ENCODE data around the gene MRE11. TPM values are rescaled to one million over a fixed set of nuclear protein-coding genes. Genes with fewer than 3 reads are reported as not detected.

The MRE11 gene
- total and polyA plus RNA-seq, 10 of the 15 experiments (the other 5 are each of a cell fraction or from before 2014, with no cell fraction given): 16.2 to 39.2 (median 26.9) TPM

GRCh38 chr11:94493281-94494125 is at the start of gene MRE11, which contains the start of gene ANKRD49 (continued):
- peak; percentile 66 for TF ChIP-seq KLF5 (IDR thresholded peaks at IDR 0.05; ENCODE audit: partially characterized antibody)
- TF ChIP-seq USF2 (IDR thresholded peaks at IDR 0.05; ENCODE audit: borderline replicate concordance, low read depth, low read length): no peak
- TF ChIP-seq ESRRA (IDR thresholded peaks at IDR 0.05; ENCODE audit: low read length): no peak
- no peak for TF ChIP-seq TBL1XR1 (IDR thresholded peaks at IDR 0.05; ENCODE audit: low read depth, low read length)
- TF ChIP-seq IRF4 (IDR thresholded peaks at IDR 0.05; ENCODE audit: low read depth, low read length): 0 out of 2 replicates have a peak, but pooled peaks have one; percentile 4
- no peak; the same call in 1 of the 2 replicates for TF ChIP-seq IRF3 (IDR thresholded peaks at IDR 0.05)
- peak; percentile 26; the same call in 1 of the 2 replicates for TF ChIP-seq CREM (IDR thresholded peaks at IDR 0.05; ENCODE audit: low read depth)
- no peak for TF ChIP-seq EED (IDR thresholded peaks at IDR 0.05; ENCODE audit: low read depth)
- TF ChIP-seq POLR2A (IDR thresholded peaks at IDR 0.05; ENCODE audit: low read depth, low read length): peak; percentile 86
- TF ChIP-seq CBX3 (IDR thresholded peaks at IDR 0.05; ENCODE audit: borderline replicate concordance, low read depth): no peak
- no peak for TF ChIP-seq NFXL1 (IDR thresholded peaks at IDR 0.05; ENCODE audit: borderline replicate concordance)
- no peak for TF ChIP-seq ZNF622 (IDR thresholded peaks at IDR 0.05)
- no peak for TF ChIP-seq GABPA (IDR thresholded peaks at IDR 0.05; ENCODE audit: low read depth)
- no peak; a peak in 1 of 3 replicates for TF ChIP-seq EGR1 (IDR thresholded peaks at IDR 0.05; ENCODE audit: borderline replicate concordance in 1 of 2, low read depth in 2 of 2, low read length in 2 of 2)
- TF ChIP-seq SIN3A (IDR thresholded peaks at IDR 0.05; ENCODE audit: low read depth, low read length): peak; percentile 95
- no peak for TF ChIP-seq CEBPZ (IDR thresholded peaks at IDR 0.05; ENCODE audit: low read depth, low read length)
- TF ChIP-seq RB1 (IDR thresholded peaks at IDR 0.05; ENCODE audit: borderline replicate concordance): no peak
- TF ChIP-seq NKRF (conservative IDR thresholded peaks at IDR 0.05): peak; percentile 95
- TF ChIP-seq KAT2A (conservative IDR thresholded peaks at IDR 0.05; ENCODE audit: control insufficient read depth, low read depth, low read length): no peak
- TF ChIP-seq MTA2 (IDR thresholded peaks at IDR 0.05; ENCODE audit: low read depth): no peak
- no peak for TF ChIP-seq MYC (IDR thresholded peaks at IDR 0.05; ENCODE audit: insufficient read depth, insufficient read length, insufficient replicate concordance, low read length, severe bottlenecking)
